ENCODE data around the gene SIMC1.

SIMC1 gene

DNA sequence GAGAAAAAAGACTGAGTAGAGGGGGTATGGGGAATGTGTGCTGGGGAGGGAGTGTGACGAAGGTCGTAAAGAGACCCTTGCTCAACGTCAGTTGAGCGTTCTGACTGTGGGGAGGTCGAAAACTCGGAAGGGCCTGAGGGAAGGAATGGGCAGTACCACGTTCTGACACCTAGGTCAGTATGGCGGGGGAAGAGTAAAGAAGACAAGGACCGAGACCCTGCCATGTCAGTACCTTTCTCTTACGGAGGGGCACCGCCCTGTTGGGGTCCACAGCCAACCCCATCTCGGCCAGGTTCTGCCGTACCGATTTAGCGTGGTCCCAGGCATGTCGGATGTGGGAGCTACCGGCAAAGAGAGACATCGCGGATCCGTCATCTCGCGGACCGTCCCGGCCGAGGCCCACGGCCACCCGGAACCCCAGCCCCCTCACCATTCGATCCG is 149.8 kb downstream of the SIMC1 start:
- TF ChIP-seq, protein P1, sequence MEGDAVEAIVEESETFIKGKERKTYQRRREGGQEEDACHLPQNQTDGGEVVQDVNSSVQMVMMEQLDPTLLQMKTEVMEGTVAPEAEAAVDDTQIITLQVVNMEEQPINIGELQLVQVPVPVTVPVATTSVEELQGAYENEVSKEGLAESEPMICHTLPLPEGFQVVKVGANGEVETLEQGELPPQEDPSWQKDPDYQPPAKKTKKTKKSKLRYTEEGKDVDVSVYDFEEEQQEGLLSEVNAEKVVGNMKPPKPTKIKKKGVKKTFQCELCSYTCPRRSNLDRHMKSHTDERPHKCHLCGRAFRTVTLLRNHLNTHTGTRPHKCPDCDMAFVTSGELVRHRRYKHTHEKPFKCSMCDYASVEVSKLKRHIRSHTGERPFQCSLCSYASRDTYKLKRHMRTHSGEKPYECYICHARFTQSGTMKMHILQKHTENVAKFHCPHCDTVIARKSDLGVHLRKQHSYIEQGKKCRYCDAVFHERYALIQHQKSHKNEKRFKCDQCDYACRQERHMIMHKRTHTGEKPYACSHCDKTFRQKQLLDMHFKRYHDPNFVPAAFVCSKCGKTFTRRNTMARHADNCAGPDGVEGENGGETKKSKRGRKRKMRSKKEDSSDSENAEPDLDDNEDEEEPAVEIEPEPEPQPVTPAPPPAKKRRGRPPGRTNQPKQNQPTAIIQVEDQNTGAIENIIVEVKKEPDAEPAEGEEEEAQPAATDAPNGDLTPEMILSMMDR (IDR thresholded peaks at IDR 0.05; ENCODE audit: low read depth, low read length): no peak
- H3K4me3 ChIP-seq (replicated peaks in 1 of 2; ENCODE audit: low read depth in 2 of 2, low read length in 2 of 2): peak overlapping the region; percentile 95 to 99
- DNase-seq (ENCODE audit: low read depth in 2 of 2): peak; percentile 27 to 30

DNA sequence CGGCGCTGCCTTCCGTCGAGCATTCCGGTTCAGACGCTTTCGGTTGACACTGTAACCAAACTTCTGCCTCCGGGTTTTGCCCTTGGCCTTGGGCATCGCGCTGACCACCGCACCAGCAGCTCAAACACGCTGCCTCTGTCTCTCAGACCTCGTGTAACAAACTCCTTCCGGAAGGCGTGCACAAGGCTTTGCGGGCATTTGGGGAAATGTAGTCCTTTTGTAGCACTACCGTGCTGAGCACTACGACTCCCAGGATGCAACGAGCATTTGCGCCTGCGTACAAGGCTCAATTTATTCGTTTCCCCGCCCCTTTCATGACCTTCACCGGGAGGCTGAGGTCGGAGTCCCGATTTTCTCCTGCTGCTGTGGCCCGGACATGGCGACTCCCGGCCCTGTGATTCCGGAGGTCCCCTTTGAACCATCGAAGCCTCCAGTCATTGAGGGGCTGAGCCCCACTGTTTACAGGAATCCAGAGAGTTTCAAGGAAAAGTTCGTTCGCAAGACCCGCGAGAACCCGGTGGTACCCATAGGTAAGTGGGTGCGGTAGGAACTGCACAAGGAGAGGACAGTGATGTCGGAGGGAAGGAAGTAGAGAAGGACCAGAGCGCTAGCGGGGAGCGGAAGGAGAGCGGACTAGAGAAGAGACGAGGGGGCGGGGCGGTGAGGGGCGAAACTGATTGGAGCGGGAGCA is 150.4 kb downstream of the SIMC1 start, which contains the start of the genes HIGD2A and NOP16:
Gene HIGD2A, plus strand, starts transcription at position 308 of the 691 bp plus-strand sequence. Its CDS starts 69 bp downstream, at position 377.
Gene NOP16, minus strand, starts transcription at position 155 of the 691 bp plus-strand sequence. Its CDS starts 59 bp downstream, at position 96.
- TF ChIP-seq, protein P1 (IDR thresholded peaks at IDR 0.05; ENCODE audit: low read depth, low read length): no peak

DNA sequence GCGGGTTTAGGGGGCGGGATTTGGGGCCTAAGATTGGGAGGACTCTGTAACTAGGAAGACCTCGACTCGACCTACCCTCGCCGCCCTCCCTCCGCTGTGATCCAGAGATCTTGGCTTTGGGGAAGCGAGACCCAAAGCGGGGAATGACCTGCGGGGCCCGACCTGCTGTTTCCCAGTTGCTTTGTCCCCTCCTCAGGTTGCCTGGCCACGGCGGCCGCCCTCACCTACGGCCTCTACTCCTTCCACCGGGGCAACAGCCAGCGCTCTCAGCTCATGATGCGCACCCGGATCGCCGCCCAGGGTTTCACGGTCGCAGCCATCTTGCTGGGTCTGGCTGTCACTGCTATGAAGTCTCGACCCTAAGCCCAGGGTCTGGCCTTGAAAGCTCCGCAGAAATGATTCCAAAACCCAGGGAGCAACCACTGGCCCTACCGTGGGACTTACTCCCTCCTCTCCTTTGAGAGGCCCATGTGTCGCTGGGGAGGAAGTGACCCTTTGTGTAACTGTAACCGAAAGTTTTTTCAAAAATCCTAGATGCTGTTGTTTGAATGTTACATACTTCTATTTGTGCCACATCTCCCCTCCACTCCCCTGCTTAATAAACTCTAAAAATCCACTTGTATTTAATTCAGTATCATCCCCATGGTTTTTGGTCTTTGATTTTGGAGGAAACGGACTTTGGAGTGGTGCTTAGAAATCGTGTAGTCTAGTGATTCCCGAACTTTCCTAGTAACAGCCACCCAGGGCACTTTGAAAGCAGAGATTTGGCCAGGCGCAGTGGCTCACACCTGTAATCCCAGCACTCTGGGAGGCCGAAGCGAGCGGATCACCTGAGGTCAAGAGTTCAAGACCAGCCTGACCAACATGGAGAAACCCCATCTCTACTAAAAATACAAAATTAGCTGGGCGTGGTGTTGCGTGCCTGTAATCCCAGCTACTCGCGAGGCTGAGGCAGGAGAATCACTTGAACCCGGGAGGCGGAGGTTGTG is 151.2 kb downstream of the SIMC1 start:
- TF ChIP-seq, protein P1 (IDR thresholded peaks at IDR 0.05; ENCODE audit: low read depth, low read length): no peak
- H3K4me3 ChIP-seq (replicated peaks in 1 of 2; ENCODE audit: low read depth in 2 of 2, low read length in 2 of 2): peak overlapping the region; percentile 95 to 99
- DNase-seq (ENCODE audit: low read depth in 2 of 2): no peak

More for the DNA sequence above, 150.4 kb downstream of the SIMC1 start, which contains the start of the genes HIGD2A and NOP16:
- peak within 1 kb of the TSS; percentile 95 to 99 for H3K4me3 ChIP-seq (replicated peaks in 1 of 2; ENCODE audit: low read depth in 2 of 2, low read length in 2 of 2)
- peak; percentile 99 for DNase-seq (ENCODE audit: low read depth in 2 of 2)

- TF ChIP-seq, protein P1 (IDR thresholded peaks at IDR 0.05; ENCODE audit: low read depth, low read length): no peak
- no peak overlapping the region for H3K4me3 ChIP-seq (replicated peaks in 1 of 2; ENCODE audit: low read depth in 2 of 2, low read length in 2 of 2)
- DNase-seq (ENCODE audit: low read depth in 2 of 2): no peak
Measured at GRCh38 chr5:176391479-176391878, 153.3 kb downstream of the SIMC1 start.

GRCh38 chr5:176391999-176392398 is 153.8 kb downstream of the SIMC1 start:
- TF ChIP-seq, protein P1 (IDR thresholded peaks at IDR 0.05; ENCODE audit: low read depth, low read length): no peak
- H3K4me3 ChIP-seq (replicated peaks in 1 of 2; ENCODE audit: low read depth in 2 of 2, low read length in 2 of 2): no peak overlapping the region
- no peak for DNase-seq (ENCODE audit: low read depth in 2 of 2)

DNA sequence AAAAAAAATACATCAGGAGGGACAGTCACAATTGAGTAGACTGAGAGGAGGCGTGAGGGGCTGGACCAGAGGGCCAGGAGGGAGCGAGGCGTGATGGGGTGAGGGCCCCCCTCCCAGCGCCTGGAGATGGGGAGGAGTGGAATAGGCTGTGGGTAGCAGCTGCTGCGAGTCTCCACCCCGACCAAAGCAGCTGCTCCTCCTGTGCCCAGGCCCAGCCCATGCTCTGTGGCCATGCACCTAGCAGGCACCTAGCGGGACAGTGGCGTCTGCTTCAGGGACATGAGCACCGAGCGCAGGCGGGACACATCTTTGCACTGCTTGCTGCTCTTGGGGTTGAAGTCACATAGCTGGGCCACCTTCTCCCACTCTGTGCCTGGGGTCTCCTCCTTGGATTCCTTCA is 154.3 kb downstream of the SIMC1 start:
- DNase-seq (ENCODE audit: low read depth in 2 of 2): no peak
- H3K4me3 ChIP-seq (replicated peaks in 1 of 2; ENCODE audit: low read depth in 2 of 2, low read length in 2 of 2): no peak overlapping the region
- TF ChIP-seq, protein P1 (IDR thresholded peaks at IDR 0.05; ENCODE audit: low read depth, low read length): no peak

All from cardiac fibroblast (primary cell).